Measurements from ENCODE around the gene LARGE1. TPM values are rescaled to one million over a fixed set of nuclear protein-coding genes. Genes with fewer than 3 reads are reported as not detected.

The LARGE1 gene
- total RNA-seq, 6 experiments from 2014 or later = 12.2 to 28.3 (median 15.2) TPM

- DNase-seq = no peak
Observed at GRCh38 chr22:33779243-33779642, 141.0 kb downstream of the LARGE1 start.

GRCh38 chr22:33776491-33776890 lies 143.8 kb downstream of the LARGE1 start:
- TF ChIP-seq POLR2A (IDR thresholded peaks at IDR 0.05) (no peak), CTCF (IDR thresholded peaks at IDR 0.05) (no peak)
- Histone ChIP-seq H3K4me1 (peaks cover 0 to 12% (median 0%) of the 10 kb centered on the region in 4 donors), H3K9me3 (no peaks in the 10 kb centered on the region), H3K36me3 (no peaks in the 10 kb centered on the region), H3K27ac (no peak overlapping the region), H3K27me3 (no peaks in the 10 kb centered on the region), H3K4me3 (no peak overlapping the region)
- no peak for DNase-seq
- intact Hi-C loops (cut with DNase I) = no loop called here
- WGBS (ENCODE audit: insufficient coverage, low coverage, low lambda C conversion rate, missing lambda C conversion rate) = 51% methylated on average over 7 of the region's 7 CpGs
- peak in 2 of 4 donors; percentile 27 to 55 for ATAC-seq

More at GRCh38 chr22:33779243-33779642, 141.0 kb downstream of the LARGE1 start:
- Histone ChIP-seq H3K4me3 (no peak overlapping the region), H3K27ac (no peak overlapping the region), H3K4me1 (peaks cover 0 to 13% (median 0%) of the 10 kb centered on the region in 4 donors), H3K36me3 (no peaks in the 10 kb centered on the region), H3K9me3 (no peaks in the 10 kb centered on the region), H3K27me3 (no peaks in the 10 kb centered on the region)
- WGBS (ENCODE audit: insufficient coverage, low coverage, low lambda C conversion rate, missing lambda C conversion rate) = 93% methylated on average over 3 of the region's 3 CpGs
- intact Hi-C loops (cut with DNase I) = no loop called here
- TF ChIP-seq POLR2A (IDR thresholded peaks at IDR 0.05) = no peak
- TF ChIP-seq CTCF (IDR thresholded peaks at IDR 0.05) = no peak
- ATAC-seq = no peak

- H3K9me3 ChIP-seq = no peaks in the 10 kb centered on the region
- H3K4me1 ChIP-seq = peaks cover 0 to 3% (median 0%) of the 10 kb centered on the region in 4 donors
- TF ChIP-seq CTCF (IDR thresholded peaks at IDR 0.05) (no peak), POLR2A (IDR thresholded peaks at IDR 0.05) (no peak)
- no peaks in the 10 kb centered on the region for H3K36me3 ChIP-seq
- ATAC-seq (no peak), DNase-seq (no peak)
- 88% methylated on average over 6 of the region's 6 CpGs for WGBS (ENCODE audit: insufficient coverage, low coverage, low lambda C conversion rate, missing lambda C conversion rate)
- no peak overlapping the region for H3K27ac ChIP-seq
- intact Hi-C loops (cut with DNase I) = no loop called here
- H3K27me3 ChIP-seq = no peaks in the 10 kb centered on the region
- no peak overlapping the region for H3K4me3 ChIP-seq
Observed at GRCh38 chr22:33774781-33775180, 145.5 kb downstream of the LARGE1 start.

GRCh38 chr22:33772745-33773144 lies 147.5 kb downstream of the LARGE1 start:
- Histone ChIP-seq H3K9me3 (no peaks in the 10 kb centered on the region), H3K4me1 (peaks cover 0 to 3% (median 0%) of the 10 kb centered on the region in 4 donors), H3K27me3 (no peaks in the 10 kb centered on the region), H3K36me3 (no peaks in the 10 kb centered on the region), H3K27ac (no peak overlapping the region), H3K4me3 (no peak overlapping the region)
- ATAC-seq = no peak
- TF ChIP-seq CTCF (IDR thresholded peaks at IDR 0.05) (no peak), POLR2A (IDR thresholded peaks at IDR 0.05) (no peak)
- no peak for DNase-seq
- WGBS (ENCODE audit: insufficient coverage, low coverage, low lambda C conversion rate, missing lambda C conversion rate) = 63% methylated on average over 5 of the region's 6 CpGs
- intact Hi-C loops (cut with DNase I) = no loop called here

GRCh38 chr22:33771136-33771535 lies 149.1 kb downstream of the LARGE1 start:
- intact Hi-C loops (cut with DNase I) = no loop called here
- ATAC-seq = no peak
- 85% methylated on average over 4 of the region's 4 CpGs for WGBS (ENCODE audit: insufficient coverage, low coverage, low lambda C conversion rate, missing lambda C conversion rate)

More at GRCh38 chr22:33771136-33771535, 149.1 kb downstream of the LARGE1 start:
- Histone ChIP-seq H3K4me1 (no peaks in the 10 kb centered on the region), H3K36me3 (no peaks in the 10 kb centered on the region), H3K27ac (no peak overlapping the region), H3K4me3 (no peak overlapping the region), H3K9me3 (no peaks in the 10 kb centered on the region), H3K27me3 (no peaks in the 10 kb centered on the region)
- TF ChIP-seq CTCF (IDR thresholded peaks at IDR 0.05) (no peak), POLR2A (IDR thresholded peaks at IDR 0.05) (no peak)
- no peak for DNase-seq
